HG03097 (cell line): ENCODE results near the gene CDC42BPG.
A peak's percentile ranks its signal among the peaks of the same experiment; 100 is the strongest.

Source experiments
- ATAC-seq: cut with Tn5 transposase; IDR thresholded peaks from one replicate; pipeline ENCODE4 v1.9.1; 2021; ENCODE audit not compliant: unreplicated experiment, low FRiP score

Gene CDC42BPG

GRCh38 chr11:64867748-64868462 is 23.5 kb upstream of the CDC42BPG start:
- ATAC-seq: no peak

GRCh38 chr11:64866173-64866491 is 21.7 kb upstream of the CDC42BPG start:
- no peak for ATAC-seq

GRCh38 chr11:64865286-64866172 is 21.1 kb upstream of the CDC42BPG start:
- no peak for ATAC-seq

GRCh38 chr11:64864473-64865285 is 20.2 kb upstream of the CDC42BPG start:
- ATAC-seq: no peak

- ATAC-seq: no peak
Measured at GRCh38 chr11:64864135-64864472, 19.7 kb upstream of the CDC42BPG start.

- ATAC-seq: no peak
Measured at GRCh38 chr11:64863391-64864060, 19.1 kb upstream of the CDC42BPG start.

- no peak for ATAC-seq
Measured at GRCh38 chr11:64862987-64863390, 18.5 kb upstream of the CDC42BPG start.

- ATAC-seq: no peak
Measured at GRCh38 chr11:64861227-64861975, 16.9 kb upstream of the CDC42BPG start.

- peak; percentile 71 for ATAC-seq
Measured at GRCh38 chr11:64859542-64860414, 15.3 kb upstream of the CDC42BPG start.

GRCh38 chr11:64858467-64859263 is 14.2 kb upstream of the CDC42BPG start:
- peak; percentile 22 for ATAC-seq

GRCh38 chr11:64857485-64857884 is 13.0 kb upstream of the CDC42BPG start:
- ATAC-seq: no peak

- ATAC-seq: no peak
Measured at GRCh38 chr11:64856382-64857227, 12.2 kb upstream of the CDC42BPG start.

GRCh38 chr11:64855596-64856304 is 11.3 kb upstream of the CDC42BPG start:
- ATAC-seq: no peak

GRCh38 chr11:64854534-64855502 is 10.4 kb upstream of the CDC42BPG start:
- no peak for ATAC-seq

- ATAC-seq: no peak
Measured at GRCh38 chr11:64854157-64854533, 9.7 kb upstream of the CDC42BPG start.

GRCh38 chr11:64853709-64854108 is 9.3 kb upstream of the CDC42BPG start:
- no peak for ATAC-seq
